Adrenal gland (tissue), 12 donors: ENCODE results near the gene MYLK. TPM values are rescaled to one million over a fixed set of nuclear protein-coding genes. Genes with fewer than 3 reads are reported as not detected.

ENCODE experiments used
- DNase-seq, 7 donors: peaks; one replicate each; pipeline ENCODE4 v3.0.0-alpha.2; 2019 to 2020
- H3K27ac ChIP-seq, 5 donors: fragments of 200-600 bp; sonication (generic) in 4 of 5; 1 replicate in 3 of 5; 2 replicates in 2 of 5; pipeline versions ENCODE4 v1.5.1 to v1.8.0; 2016 to 2020; ENCODE audit warnings: mild to moderate bottlenecking in 1 of 5
- H3K27me3 ChIP-seq: fragments of 200-600 bp; 2 replicates; pipeline ENCODE4 v1.8.0; 2021
- H3K36me3 ChIP-seq, 2 donors: fragments of 200-600 bp; replicated peaks in 1 of 2; 1 replicate in 1 of 2; 2 replicates in 1 of 2; pipeline versions ENCODE4 v1.5.1 to v1.8.0; 2018 to 2022
- H3K4me1 ChIP-seq, 2 donors: fragments of 200-600 bp; replicated peaks in 1 of 2; 1 replicate in 1 of 2; 2 replicates in 1 of 2; pipeline versions ENCODE4 v1.5.1 to v1.8.0; 2018 to 2021
- H3K4me3 ChIP-seq, 4 donors: fragments of 200-600 bp; sonication (generic) in 3 of 4; one replicate each; pipeline ENCODE4 v1.5.1; 2016 to 2018
- H3K9me3 ChIP-seq, 3 donors: fragments of 200-600 bp; sonication (generic) in 1 of 3; replicated peaks in 1 of 3; 1 replicate in 2 of 3; 2 replicates in 1 of 3; pipeline versions ENCODE4 v1.5.1 to v1.8.0; 2016 to 2021
- POLR2A ChIP-seq, 2 donors: fragments of 450-650 bp; IDR thresholded peaks; one replicate each; pipeline ENCODE4 v1.6.1; 2017; ENCODE audit warnings: antibody characterized with exemption in 2 of 2, mild to moderate bottlenecking in 2 of 2, moderate library complexity in 1 of 2
- WGBS, 4 donors: extraction: QIAGEN DNeasy Blood & Tissue Kit in 2 of 4; methylation state at CpG; one replicate each; pipeline versions ENCODE4 v1.1.5 to v1.1.7; 2013 to 2017; 5-methylcytosine and 5-hydroxymethylcytosine counted together
- intact Hi-C, 2 donors: fragments of 100-400 bp; cut with DNase I; formaldehyde crosslinking; loops; one replicate each; pipeline versions ENCODE4 v1.14.1 to v1.15.0; 2022 to 2023
- polyA plus RNA-seq, 3 donors: library from polyadenylated mRNA; stranded (reverse); fragments of 200-250 nt in 2 of 3; fragments of 350-450 nt in 1 of 3; fragmentation: Illumina TruSeq in 1 of 3; extraction: RNeasy Lipid Tissue Mini Kit (QIAGEN cat#74804) in 1 of 3; gene quantifications; one replicate each; pipeline ENCODE4 v1.2.3, GENCODE V29; 2013 to 2014
- total RNA-seq, 9 donors: library from RNA; depleted of rRNA in 4 of 9; stranded (reverse); fragments of >200 nt in 4 of 9; fragments of 120-200 nt in 1 of 9; fragmentation: NEBNext Ultra II Directional in 1 of 9; extraction: Animal tissue kit (Norgen Biotek cat#: 25700) in 1 of 9; gene quantifications; one replicate each; pipeline versions ENCODE4 v1.1.0 to v1.2.4, GENCODE V29; 2013 to 2023
- TF ChIP-seq, protein P1 (sequence below), 6 experiments: fragments of 450-650 bp in 4 of 6; fragments of 200-600 bp in 2 of 6; sonication (generic) in 1 of 6; IDR thresholded peaks; 1 replicate in 5 of 6; 2 replicates in 1 of 6; pipeline versions ENCODE4 v1.5.1 to v1.8.0; 2016 to 2021; ENCODE audit warnings: antibody characterized with exemption in 6 of 6, mild to moderate bottlenecking in 2 of 6, moderate library complexity in 1 of 6
- donor health status: healthy with polysubstance abuse.
- donor health status: Bipolar disorder and iron deficiency.
- donor health status: DM: yes; HTN: yes; CAD: no.
- donor health status: DM: no; HTN: no; CAD: no.
- donor health status: DM: no; HTN: no; CAD: no.
- donor health status: DM: yes; HTN: yes; CAD: no.

MYLK gene
- total and polyA plus RNA-seq, 12 donors, result 13.3 to 124 (median 53.8) TPM

DNA sequence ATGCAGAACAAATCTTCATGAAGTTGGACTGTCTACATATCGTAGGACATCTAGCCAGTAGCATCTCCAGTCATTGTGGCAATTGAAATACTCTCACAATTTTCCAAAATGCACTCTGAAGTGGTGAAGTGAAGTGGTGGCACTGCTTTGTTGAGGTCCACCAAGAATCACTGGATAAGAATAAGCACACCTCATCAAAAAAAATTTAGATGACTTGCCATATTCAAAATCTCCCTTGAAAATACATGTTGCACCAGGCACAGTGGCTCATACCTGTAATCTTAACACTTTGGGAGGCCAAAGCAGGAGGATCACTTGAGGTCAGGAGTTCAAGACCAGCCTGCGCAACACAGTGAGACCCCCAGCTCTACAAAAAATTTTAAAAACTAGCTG lies 312.2 kb downstream of the MYLK start:
- WGBS, 4 donors, result 71 to 100% (median 96%) methylated on average over 2 of the region's 2 CpGs
- H3K36me3 ChIP-seq, result no peaks in the 10 kb centered on the region
- TF ChIP-seq POLR2A (IDR thresholded peaks at IDR 0.05), result no peak
- TF ChIP-seq, protein P1, sequence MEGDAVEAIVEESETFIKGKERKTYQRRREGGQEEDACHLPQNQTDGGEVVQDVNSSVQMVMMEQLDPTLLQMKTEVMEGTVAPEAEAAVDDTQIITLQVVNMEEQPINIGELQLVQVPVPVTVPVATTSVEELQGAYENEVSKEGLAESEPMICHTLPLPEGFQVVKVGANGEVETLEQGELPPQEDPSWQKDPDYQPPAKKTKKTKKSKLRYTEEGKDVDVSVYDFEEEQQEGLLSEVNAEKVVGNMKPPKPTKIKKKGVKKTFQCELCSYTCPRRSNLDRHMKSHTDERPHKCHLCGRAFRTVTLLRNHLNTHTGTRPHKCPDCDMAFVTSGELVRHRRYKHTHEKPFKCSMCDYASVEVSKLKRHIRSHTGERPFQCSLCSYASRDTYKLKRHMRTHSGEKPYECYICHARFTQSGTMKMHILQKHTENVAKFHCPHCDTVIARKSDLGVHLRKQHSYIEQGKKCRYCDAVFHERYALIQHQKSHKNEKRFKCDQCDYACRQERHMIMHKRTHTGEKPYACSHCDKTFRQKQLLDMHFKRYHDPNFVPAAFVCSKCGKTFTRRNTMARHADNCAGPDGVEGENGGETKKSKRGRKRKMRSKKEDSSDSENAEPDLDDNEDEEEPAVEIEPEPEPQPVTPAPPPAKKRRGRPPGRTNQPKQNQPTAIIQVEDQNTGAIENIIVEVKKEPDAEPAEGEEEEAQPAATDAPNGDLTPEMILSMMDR (IDR thresholded peaks at IDR 0.05), result no peak
- H3K4me3 ChIP-seq, result no peak overlapping the region
- H3K9me3 ChIP-seq, result no peaks in the 10 kb centered on the region
- H3K27ac ChIP-seq, result no peak overlapping the region
- intact Hi-C loops, result no loop called here
- no peak for DNase-seq
- peaks cover 0 to 8% of the 10 kb centered on the region in 2 donors for H3K4me1 ChIP-seq
- no peaks in the 10 kb centered on the region for H3K27me3 ChIP-seq

DNA sequence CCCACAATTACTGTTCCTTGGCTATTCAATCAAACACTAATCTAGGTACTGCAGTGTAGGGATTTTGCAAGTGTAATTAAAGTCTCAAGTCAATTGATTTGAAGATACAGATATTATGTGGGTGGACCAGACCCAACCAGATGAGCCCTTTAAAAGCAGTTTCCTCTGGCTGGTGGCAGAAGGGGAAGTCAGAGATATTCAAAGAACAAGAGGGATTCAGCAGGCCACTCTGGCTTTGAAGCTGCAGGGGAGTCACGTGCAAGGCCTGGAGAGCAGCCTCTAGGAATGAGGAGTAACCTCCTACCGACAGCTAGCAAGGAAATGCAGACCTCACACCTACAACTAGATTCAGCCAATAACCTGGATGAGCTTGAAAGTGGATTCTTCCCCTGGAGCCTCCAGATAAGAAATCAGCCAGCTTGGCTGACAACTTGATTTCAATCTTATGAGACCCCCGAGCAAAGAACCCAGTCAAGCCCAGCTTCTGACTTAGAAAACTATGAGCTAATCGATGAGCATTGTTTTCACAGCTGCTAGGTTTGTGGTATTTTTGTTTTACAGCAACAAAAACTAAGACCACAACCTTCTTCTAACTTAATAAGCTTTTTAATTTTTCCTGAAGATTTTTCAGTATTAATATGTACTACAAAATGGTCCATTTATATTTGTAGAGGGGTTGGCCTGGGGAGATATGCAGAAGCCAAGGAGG lies 312.7 kb downstream of the MYLK start:
- no peak for DNase-seq
- Histone ChIP-seq H3K4me1 (peaks cover 0 to 8% of the 10 kb centered on the region in 2 donors), H3K4me3 (no peak overlapping the region), H3K27ac (no peak overlapping the region), H3K9me3 (no peaks in the 10 kb centered on the region), H3K36me3 (no peaks in the 10 kb centered on the region), H3K27me3 (no peaks in the 10 kb centered on the region)
- TF ChIP-seq, protein P1 (IDR thresholded peaks at IDR 0.05), result no peak
- no peak for TF ChIP-seq POLR2A (IDR thresholded peaks at IDR 0.05)
- intact Hi-C loops, result no loop called here
- WGBS, 4 donors, result 71 to 80% (median 75%) methylated on average over 3 to 4 of the region's 4 CpGs

DNA sequence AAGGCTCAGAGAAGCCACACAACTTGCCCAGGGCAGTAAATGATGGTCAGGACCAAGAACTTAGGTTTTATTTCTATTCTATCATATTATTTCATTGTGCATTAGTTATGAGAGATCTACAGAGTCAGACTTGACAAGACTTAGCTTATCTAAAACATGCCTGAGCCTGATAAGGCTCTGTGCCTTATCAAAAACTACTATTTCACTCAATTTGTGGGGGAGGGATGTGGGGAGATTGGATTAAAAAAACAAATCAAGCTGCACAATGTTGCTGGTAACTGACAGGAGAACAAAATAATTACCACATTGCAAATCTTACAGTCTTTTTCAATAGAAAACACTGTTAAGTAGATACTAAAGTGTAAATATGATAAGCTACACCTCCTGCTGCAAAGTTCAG lies 315.3 kb downstream of the MYLK start:
- H3K36me3 ChIP-seq, result no peaks in the 10 kb centered on the region
- TF ChIP-seq POLR2A (IDR thresholded peaks at IDR 0.05), result no peak
- TF ChIP-seq, protein P1 (IDR thresholded peaks at IDR 0.05), result no peak
- H3K4me1 ChIP-seq, result peaks cover 0 to 8% of the 10 kb centered on the region in 2 donors
- H3K27ac ChIP-seq, result no peak overlapping the region
- H3K4me3 ChIP-seq, result no peak overlapping the region
- intact Hi-C loops, result no loop called here
- no peaks in the 10 kb centered on the region for H3K9me3 ChIP-seq
- DNase-seq, result no peak
- H3K27me3 ChIP-seq, result no peaks in the 10 kb centered on the region

DNA sequence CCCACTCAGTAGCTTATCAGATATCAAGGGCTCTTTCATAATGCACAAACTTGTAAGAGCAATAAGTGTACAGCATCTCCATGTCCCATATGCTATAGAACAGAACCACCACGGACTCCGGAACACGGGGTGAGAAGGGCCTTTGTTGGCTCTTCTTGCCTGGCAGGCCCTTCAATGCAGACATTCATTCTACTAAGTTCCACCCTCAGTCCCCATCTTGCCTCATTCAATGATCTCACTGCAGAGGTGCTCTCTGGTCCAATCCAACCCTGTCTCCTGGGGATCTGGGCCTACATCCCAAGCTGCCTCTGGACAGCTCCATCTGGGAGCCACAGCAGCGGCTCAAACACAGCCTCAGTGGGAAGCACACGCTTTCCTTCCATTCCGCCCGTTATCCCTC lies 316.1 kb downstream of the MYLK start:
- DNase-seq, result no peak

More for the DNA sequence above, 316.1 kb downstream of the MYLK start:
- WGBS, 4 donors, result 91 to 95% (median 94%) methylated on average over 7 of the region's 7 CpGs
- Histone ChIP-seq H3K27ac (no peak overlapping the region), H3K36me3 (no peaks in the 10 kb centered on the region), H3K4me3 (no peak overlapping the region), H3K9me3 (no peaks in the 10 kb centered on the region), H3K4me1 (peaks cover 0 to 8% of the 10 kb centered on the region in 2 donors), H3K27me3 (no peaks in the 10 kb centered on the region)
- intact Hi-C loops, result no loop called here
- TF ChIP-seq, protein P1 (IDR thresholded peaks at IDR 0.05), result no peak
- no peak for TF ChIP-seq POLR2A (IDR thresholded peaks at IDR 0.05)
